ENCODE data around the gene CNR2.
"Not testable (repeated sequence)": the region's sequence is repeated elsewhere in the genome, so short reads cannot be mapped to it uniquely, and the experiment has no call there.

CNR2 gene

DNA sequence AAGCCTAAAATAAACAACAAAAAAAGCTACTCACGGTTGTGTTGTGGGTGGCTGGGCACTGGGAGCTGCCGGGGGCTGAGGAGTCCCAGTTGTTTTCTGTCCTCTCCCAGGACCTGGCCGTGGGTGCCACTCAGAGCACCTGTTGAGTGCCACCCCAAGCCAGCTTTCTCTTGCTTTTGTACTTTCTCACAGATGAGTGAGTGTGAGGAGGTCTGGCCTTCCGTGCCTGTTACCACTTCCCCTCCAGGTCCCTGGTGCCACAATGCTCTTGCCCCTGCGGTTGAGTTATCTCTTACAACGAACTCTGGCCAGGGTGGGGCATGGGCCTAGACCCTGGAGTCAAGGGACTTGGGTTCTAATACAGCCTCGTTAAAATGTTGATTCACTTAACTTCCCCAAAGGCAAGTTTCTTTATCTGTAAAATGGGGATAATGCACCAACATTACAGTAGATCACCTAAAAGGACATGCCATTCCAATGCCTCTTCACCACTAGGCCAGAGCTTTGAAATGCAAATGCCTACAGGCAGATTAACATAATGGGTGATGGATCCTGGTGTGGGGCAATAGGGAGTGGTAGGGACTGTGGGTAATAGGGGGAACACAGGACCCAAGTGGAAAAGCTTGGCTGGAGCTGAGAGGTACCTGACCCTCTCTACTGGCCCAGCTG, at the start of gene CNR2:
CNR2 (minus strand) TSS at position 151 of the 669 bp plus-strand sequence. CDS start 37,745 bp downstream, outside the sequence.
- DNase-seq, result no peak

DNA sequence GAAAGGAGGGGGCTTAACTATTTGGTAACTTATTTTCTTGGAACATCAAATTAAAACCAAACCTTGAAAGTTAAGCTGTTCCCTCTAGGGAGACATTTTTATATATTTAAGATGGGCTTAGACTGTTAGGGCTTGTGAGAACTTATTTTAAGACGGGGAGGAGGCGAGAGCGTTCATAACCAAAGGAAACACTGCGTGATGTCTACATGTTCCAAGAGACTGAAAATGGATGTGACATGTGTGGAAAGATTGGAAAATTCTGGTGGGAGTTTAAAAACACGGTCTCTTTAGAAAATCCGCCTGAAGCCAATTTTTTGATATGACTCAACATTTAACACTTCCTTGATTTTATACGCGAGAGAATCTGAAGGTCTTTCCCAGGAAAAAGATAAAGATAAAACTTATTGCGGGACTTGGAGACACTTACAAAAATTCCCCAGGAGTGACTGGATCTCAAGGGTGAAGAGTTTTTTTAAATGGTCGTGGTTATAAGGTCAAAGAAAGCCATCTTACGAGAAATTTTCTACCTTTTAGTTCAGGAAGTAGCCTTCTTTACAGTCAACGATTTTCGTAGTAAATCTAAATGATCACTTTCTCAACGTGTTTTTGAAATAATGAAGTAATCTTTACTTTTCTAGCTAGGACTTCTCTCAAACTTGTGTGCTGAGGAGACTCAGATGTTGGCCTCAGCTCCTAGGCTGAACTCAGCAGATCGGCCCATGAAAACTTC, 47.3 kb upstream of the CNR2 start:
- peak; percentile 55 for DNase-seq

DNA sequence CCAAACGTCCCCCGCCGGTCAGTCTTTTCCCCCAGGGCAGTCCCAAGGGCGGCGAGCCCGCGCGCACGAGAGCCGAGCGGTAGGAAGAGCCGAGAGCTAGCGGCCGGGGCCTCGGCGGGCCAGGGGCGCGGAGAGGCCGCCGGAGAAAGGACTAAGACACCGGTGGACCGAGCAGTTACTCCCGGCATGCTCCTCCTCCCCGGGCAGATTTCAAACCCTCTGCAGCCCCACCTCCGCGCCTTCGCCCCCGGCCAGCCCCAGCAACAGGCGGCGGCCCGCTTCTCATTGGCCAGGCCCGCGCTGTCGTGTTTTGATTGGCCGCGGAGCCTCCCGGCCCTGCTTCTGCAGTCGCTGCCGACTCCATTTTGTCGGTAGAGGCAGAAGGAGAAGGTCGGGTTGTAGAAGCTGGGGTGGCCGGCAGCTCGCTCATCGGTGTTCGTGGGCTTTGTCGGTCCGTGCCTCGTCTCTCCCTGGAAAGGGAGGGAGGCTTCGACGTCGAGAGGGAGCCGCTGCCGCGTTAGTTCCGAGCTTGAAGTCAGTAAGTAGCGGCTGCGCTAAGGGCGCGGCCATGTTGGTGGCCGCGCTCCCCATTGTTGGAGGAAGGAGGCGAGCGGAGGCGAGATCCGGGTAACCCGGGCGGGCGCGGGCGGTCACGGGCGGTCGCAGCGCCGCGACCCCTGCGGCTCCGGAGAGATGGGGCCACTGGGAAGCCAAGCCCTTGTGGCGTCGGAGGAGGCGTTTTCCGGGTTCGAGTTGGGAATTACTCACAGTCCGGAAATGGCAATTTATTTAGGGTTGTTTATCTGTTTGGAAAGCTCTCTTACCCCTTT, 46.5 kb upstream of the CNR2 start, which contains the start of gene PNRC2:
PNRC2 (plus strand) TSS at position 368 of the 830 bp plus-strand sequence. CDS start 1,630 bp downstream, outside the sequence.
- peak; percentile 97 for DNase-seq

DNA sequence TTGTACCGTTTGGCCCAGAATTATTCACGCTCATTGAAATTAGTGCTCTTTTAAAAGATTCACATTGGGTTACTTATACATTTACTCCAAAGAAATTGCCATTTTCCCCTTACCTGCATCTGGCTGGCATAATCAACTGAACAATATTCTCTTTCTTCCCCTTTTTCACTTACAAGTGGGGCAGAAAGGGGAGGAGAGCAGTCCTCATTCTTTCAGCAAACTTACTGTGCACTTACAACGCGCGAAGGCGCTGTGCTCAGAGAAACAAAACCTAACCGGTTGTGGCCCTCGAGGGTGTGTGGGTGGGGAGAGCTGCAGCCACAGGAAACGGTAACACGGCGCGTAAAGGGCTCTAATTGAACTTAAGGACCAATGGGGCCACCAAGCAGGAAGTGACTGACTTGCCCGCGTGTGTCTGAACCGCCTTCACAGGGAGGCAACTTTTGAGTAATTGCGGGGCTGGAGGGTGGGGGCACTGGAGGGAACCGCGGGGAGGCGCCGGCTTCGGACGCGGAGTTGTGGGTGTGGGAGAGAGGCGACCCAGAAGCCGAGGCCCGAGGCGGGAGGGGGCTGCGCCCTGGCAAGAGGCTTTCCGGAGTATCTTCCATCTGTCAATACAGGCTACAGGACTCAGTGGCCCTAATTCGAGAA, 45.8 kb upstream of the CNR2 start:
- peak; percentile 88 for DNase-seq

DNA sequence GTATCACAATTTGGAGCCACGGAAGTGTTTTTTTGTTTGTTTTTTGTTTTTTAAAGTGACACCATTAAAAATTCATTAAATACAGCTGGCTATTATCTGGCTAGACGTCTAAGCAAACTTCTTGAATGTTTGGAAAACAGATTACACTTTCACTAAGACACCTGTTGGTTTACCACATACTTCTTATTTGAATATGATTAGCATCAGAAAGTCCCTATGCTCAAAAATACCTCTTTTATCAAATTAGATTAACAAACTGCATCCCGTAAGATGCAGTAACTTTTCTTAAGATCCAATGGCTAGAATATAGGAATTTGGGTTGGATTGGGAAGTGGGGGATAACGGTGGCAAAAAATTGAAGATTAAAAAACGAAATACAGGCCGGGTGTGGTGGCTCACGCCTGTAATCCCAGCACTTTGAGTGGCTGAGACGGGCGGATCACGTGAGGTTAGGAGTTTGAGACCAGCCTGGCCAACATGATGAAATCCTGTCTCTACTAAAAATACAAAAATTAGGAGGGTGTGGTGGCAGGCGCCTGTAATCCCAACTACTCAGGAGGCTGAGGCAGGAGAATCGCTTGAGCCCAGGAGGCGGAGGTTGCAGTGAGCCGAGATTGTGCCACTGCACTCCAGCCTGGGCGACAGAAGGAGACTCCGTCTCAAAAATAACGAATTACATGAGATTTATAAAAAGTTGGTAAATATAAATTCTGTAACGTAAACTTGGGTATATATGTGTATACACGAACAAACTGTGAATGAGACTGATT, 45.1 kb upstream of the CNR2 start:
- DNase-seq, result not testable (repeated sequence)

DNA sequence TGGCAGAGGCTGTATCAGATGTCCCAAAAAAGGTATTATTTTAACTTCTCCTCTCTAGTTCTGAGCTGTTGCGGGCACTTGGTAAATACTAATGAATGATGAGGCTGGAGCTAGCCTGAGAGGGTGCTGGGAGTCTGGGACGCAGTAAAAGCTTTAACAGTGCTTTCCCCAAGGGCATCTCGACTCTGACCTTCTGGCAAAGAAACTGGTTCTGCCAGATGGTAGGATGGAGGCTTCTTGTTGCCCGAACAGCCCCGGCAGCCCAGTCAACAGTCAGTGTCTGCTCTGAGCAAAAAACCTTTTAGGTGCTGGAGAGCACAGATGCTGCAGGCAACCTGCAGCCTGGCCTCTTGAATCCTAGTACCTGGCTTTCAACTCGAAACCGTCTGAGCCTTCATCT, 43.9 kb upstream of the CNR2 start:
- DNase-seq, result no peak

DNA sequence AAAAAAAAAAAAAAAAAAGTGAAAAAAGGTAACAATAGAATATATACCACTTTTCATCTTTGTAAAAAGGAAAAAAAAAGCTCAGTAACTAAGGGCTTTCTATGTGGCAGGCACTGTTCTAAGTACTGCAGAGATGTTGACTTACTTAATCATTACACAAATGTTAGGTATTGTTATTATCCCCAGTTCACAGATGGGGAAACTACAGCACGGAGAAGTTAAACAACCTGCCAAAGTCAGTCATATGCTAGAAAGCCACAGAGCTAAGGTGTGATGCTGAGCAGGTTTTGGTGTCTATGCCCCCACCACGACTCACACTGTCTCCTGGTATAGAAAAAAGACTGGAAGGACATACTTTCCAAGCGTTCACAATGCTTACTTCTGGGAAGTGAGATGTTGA, 39.9 kb upstream of the CNR2 start:
- DNase-seq, result no peak

DNA sequence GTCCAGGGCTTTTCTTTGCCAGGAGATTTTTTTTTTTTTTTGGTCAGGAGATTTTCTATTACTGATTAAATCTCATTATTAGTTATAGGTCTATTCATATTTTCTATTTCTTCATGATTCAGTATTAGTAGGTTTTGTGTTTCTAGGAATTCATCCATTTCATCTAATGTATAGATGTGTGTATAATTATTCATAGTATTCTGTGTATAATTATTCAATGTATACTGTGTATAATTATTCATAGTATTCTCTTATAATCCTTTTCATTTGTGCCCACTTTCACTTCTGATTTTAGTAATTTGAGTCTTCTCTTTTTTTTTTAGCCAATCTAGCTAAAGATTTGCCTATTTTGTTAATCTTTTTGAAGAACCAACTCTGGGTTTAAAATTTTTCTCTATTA, 34.2 kb upstream of the CNR2 start:
- DNase-seq, result no peak

DNA sequence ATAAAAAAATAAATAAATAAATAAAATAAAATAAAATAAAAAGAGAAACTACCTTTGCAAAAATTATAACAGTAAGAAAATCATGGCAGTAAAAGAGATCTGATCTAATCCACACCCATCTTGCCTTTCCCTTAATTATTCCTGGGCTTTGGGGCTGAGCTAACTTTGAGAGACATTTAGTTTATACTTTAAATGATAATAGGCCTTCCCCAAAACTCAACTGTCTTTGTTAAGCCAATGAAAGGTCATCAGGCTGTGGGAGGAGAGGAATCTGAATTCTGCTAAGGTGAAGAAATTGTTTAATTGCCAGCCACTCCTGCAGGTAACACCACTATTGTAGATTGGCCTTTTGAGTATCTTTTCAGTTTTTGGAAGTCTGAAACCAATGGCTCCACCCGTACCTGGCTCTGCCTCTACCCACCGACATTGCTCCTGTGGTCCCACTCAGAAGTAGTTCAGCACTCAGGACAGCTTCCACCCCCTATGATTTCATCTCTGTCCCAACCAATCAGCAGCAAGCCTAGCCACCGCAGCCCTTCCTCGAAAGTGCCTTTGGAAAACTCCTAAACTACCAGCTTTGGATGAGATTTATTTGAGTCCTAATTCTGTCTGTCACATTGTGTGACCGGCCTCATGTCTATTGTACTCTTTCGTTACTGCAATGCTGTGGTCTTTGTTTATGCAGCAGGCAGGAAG, 23.5 kb upstream of the CNR2 start:
- DNase-seq, result no peak

DNA sequence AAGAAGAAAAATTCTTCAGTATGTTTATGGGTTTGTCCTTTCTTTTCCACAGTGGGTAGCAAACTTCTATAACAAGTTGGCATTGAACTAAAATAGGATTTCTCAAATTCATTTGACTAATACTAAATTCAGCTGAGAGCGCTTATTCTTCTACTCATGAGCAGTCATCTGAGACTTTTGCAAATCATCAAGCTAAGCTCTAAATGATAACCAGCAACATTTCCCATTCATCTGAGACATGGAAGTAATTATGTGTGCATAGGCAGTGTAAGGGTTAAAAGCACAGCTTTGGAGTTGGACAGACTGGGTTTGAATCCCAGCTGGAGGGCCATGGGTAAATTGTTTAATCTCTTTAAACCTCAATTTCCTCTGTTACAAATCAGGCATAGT, 18.3 kb upstream of the CNR2 start:
- no peak for DNase-seq

DNA sequence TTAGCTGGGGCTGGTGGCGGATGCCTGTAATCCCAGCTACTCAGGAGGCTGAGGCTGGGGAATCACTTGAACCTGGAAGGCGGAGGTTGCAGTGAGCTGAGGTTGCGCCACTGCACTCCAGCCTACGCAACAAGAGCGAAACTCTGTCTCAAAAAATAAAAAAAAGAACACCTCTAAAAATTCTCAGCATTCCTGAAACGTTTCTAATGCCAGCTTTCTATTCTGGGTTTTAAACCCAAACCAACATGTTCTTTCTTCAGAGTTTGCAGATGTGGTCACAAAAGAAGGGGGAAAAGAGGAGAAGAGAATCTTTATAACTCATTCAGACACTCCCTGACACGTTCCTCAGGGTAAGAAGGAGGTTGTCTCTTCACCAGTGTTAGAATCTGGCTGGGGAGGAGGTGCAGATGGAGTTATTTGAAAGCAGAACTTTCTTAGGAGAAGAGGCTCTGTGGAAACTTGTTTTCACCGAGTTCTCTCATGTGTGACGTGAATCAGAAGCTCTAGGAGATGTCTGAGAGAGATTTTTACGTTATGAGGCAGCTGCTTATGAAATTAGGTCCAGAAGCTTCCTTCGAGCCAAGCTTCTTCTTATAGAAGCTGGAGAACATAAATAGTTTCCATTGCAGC, 17.8 kb upstream of the CNR2 start:
- DNase-seq, result peak; percentile 31

DNA sequence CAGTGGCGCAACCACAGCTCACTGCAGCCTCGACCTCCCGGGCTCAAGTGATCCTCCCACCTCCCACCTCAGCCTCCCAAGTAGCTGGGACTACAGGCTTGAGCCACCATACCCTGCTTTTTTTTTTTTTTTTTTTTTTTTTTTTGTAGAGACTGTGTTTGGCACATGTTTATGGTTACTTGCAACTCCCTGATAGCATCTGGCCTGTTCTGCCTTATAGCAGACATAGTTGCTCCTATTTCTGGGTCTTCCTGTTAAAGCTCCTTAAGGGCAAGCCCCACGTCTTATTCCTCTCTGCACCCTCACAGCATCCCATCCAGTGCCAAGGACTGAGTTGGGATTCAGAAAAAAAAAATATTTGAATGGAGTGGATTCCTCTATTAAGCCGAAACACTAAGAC, 17.1 kb upstream of the CNR2 start:
- DNase-seq, result no peak

DNA sequence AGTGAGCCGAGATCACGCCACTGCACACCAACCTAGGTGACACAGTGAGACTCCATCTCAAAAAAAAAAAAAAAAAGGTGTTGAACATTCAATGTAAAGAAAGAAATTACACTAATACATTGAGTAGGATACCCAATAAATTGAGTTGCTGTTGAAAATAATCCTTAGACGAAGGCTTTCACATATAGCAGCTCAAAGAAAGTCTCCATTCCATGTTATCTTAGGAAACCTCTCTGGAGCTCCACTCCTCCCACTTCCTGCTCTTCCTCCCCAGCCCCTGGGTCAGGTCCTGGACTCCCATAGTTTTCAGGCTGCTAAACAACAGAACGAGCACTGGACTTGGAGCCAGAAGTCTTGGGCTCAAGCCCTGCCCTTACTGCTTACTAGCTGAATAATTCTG, 15.6 kb upstream of the CNR2 start:
- no peak for DNase-seq

DNA sequence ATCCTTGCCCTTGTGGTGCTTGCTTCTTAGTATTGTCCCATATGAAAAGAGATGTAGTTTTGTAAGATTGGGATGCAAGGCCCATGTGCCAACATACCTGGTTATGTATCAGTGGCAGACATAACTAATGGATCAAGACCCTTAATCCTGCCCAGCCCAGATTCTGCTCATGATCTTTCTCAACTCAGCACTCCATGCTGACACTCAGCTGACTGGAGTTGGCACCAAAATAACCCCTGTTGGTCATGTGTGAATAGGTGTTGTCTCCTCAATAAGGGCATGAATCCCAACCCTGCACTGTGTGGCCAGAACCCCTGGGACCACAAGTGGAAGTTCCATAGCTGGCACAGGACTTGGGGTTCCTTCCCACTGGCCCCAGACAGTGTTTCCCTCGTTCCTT, 13.9 kb upstream of the CNR2 start:
- no peak for DNase-seq

DNA sequence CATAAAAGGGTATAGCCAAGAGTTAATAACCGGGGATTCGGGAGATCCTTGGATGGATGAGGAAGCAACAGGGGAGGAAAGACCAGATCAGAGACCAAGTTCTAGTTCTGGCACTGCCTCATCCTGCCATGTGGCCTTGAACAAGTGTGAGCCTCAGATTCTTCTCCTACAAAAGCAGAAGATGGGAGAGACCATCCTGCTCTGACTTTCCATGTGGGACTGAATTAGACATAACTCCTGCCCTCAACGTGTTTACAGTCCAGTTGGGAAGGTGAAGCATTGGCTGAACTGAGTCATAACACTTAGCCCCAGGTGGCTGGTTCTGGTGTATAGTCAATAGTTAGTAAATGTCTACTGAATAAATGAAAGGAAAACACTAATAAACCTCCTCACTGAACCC, 12.1 kb upstream of the CNR2 start:
- DNase-seq, result no peak

DNA sequence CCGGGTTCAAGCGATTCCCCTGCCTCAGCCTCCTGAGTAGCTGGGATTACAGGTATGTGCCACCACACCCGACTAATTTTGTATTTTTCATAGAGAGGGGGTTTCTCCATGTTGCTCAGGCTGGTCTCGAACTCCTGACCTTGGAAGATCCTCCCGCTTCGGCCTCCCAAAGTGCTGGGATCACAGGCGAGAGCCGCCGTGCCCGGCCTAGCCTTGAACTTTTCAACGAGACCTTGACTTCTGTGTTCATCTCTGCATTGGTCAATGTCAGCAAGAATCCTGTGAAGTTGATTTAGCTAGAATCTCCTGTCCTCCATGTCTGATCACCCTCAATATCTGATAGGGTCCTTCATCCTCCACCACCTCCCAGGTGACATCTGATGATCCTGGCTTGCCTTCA, 11.4 kb upstream of the CNR2 start:
- no peak for DNase-seq

DNA sequence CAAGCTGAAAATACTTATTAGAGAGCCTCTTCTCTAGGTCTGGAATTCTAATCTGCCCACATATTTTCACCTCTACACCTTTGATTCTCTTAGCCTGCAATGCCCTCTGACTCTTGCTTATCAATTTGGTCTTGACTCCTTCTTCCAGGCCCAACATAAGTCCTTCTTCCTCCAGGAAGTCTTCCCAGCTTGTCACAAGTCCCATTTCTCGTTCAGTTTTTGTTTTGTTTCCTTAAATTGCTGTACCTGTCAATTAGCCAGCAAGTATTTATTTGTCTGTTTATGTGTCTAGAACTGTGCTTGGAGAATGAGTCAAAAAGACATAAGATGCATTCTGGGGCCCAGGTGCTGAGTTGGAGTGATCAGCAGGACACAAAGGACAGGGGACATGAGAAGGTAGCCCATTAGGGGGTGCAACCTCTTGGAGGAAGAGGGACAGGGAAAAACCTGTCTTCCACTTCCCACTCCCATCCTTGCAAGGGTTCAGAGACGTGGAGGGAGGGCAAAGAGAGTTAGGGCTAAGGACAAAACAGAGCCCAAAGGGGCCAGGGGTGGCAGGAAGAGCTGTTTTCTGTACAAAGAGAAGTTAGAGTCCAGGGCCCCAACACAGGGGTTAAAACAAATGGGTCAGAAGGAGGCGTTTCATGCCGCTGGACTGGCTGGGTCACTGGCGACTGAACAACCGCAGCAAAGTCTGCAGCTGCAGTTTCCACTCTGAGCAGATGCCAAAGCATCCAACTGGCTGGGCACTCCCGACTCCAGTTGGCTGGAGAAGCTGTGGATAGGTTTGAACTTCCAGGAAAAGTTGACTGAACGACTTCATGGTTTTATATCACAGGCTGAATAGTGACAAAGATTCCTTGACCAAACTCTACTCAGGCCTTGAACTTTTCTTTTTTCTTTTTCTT, 10.7 kb upstream of the CNR2 start:
- no peak for DNase-seq

DNA sequence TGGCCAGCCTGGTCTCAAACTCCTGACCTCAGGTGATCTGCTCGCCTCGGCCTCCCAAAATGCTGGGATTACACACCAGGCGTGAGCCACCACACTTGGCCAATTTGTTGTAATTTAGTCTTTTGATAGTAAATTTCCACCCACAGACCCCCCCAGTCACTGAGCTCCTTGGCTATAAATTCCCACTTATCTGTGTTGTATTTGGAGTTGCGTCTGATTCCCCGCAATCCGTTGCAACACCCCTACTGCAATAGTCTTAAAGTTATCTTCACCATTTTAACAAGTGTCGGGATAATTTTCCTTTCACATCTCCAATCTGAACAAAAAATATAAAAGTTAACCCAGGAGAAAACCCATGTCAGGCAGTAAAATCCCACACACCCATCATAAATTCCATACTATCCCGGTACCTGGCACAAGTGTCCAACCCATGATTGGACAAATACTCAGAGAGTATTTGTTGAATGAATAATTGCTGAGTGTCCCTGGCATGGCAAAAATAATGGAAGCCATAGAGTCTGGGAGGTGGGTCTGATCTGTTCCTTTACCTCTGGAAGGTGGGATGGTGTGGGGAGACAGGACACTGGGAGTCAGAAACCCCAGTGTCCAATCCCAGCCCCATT, 9.3 kb upstream of the CNR2 start:
- DNase-seq, result no peak

All from NCI-H226 (cell line).